HCT116 (cell line): ENCODE results near the gene NDUFB6. TPM values are rescaled to one million over a fixed set of nuclear protein-coding genes. Genes with fewer than 3 reads are reported as not detected.

Experiments
- ATAC-seq: fragments of 200-7000 bp; cut with Tn5 transposase; 2 replicates; pipeline ENCODE4 v1.9.1; 2020; ENCODE audit warnings: mild to moderate bottlenecking, moderate library complexity
- BruUV-seq: library from RNA; stranded (reverse); fragments of 400-500 nt; replicated peaks from 2 replicates; lab custom pipeline; 2021; lab: Mats Ljungman, UMichigan
- CTCF ChIA-PET: fragments of 300-600 bp; sonication (Branson Sonifier 250); formaldehyde crosslinking; loops from one replicate; lab custom pipeline; 2021; ENCODE audit warnings: antibody characterized with exemption; lab: Charles Lee
- POLR2A ChIA-PET: fragments of 300-600, 350-600 bp; sonication (Branson Sonifier 250); formaldehyde crosslinking; loops from one replicate; lab custom pipeline; 2021; ENCODE audit warnings: antibody characterized with exemption; lab: Charles Lee
- RAD21 ChIA-PET, 2 experiments: fragments of 300-600 bp; sonication (Branson Sonifier 250); formaldehyde crosslinking; loops; one replicate each; lab custom pipeline; 2023; ENCODE audit warnings: low total read pairs in 2 of 2; ENCODE audit not compliant: uncharacterized antibody in 2 of 2, unreplicated experiment in 2 of 2, low non-redundant PET in 1 of 2; lab: Charles Lee
- DNase-seq: peaks from one replicate; pipeline ENCODE4 v3.0.0-alpha.2; 2010; ENCODE audit warnings: low read depth, low spot score
- H2AFZ ChIP-seq: fragments of 200-600 bp; shearing (Covaris generic), sonication (generic); 2 replicates; pipeline ENCODE4 v1.6.1; 2017; ENCODE audit warnings: low read depth, mixed run types, mixed read lengths, antibody characterized with exemption, low read length; ENCODE audit not compliant: poor library complexity, severe bottlenecking
- H3K27ac ChIP-seq: 2 replicates; pipeline ENCODE4 v1.5.1; 2012; ENCODE audit warnings: low read depth, low read length
- H3K27me3 ChIP-seq: fragments of 200-600 bp; sonication (generic); 2 replicates; pipeline ENCODE4 v1.6.1; 2016; ENCODE audit warnings: mixed run types, low read length, mixed read lengths; ENCODE audit not compliant: insufficient read depth
- H3K36me3 ChIP-seq, 2 experiments: fragments of 200-500 bp in 1 of 2; fragments of 200-600 bp in 1 of 2; sonication (Bioruptor generic) in 1 of 2; sonication (generic) in 1 of 2; 2 replicates each; pipeline versions ENCODE4 v1.5.1 to v1.6.1; 2014 to 2016; ENCODE audit warnings: low read length in 2 of 2, inconsistent platforms in 1 of 2, mixed read lengths in 1 of 2, mixed run types in 1 of 2; ENCODE audit not compliant: insufficient read depth in 2 of 2, control insufficient read depth in 1 of 2
- H3K4me1 ChIP-seq, 2 experiments: fragments of 200-600 bp in 1 of 2; sonication (generic) in 1 of 2; 2 replicates each; pipeline versions ENCODE4 v1.5.1 to v1.6.1; 2012 to 2017; ENCODE audit warnings: low read length in 2 of 2, inconsistent platforms in 1 of 2, mild to moderate bottlenecking in 1 of 2, mixed read lengths in 1 of 2, mixed run types in 1 of 2, moderate library complexity in 1 of 2; ENCODE audit not compliant: insufficient read depth in 2 of 2, control insufficient read depth in 1 of 2
- H3K4me2 ChIP-seq: fragments of 200-600 bp; sonication (generic); 2 replicates; pipeline ENCODE4 v1.6.1; 2017; ENCODE audit warnings: mixed run types, low read length, mixed read lengths
- H3K4me3 ChIP-seq, 2 experiments: fragments of 200-600 bp in 1 of 2; sonication (generic) in 1 of 2; replicated peaks in 1 of 2; 2 replicates each; pipeline ENCODE4 v1.5.1; 2011 to 2016; ENCODE audit warnings: low read length in 2 of 2, control low read depth in 1 of 2, low read depth in 1 of 2, mild to moderate bottlenecking in 1 of 2, mixed read lengths in 1 of 2, mixed run types in 1 of 2
- H3K79me2 ChIP-seq: fragments of 200-600 bp; sonication (generic); 2 replicates; pipeline ENCODE4 v1.6.1; 2017; ENCODE audit warnings: mild to moderate bottlenecking, mixed run types, low read length, moderate library complexity, mixed read lengths; ENCODE audit not compliant: insufficient read depth
- H3K9ac ChIP-seq: fragments of 200-600 bp; sonication (generic); 2 replicates; pipeline ENCODE4 v1.6.1; 2016; ENCODE audit warnings: low read length, mixed read lengths
- H3K9me2 ChIP-seq: fragments of 200-600 bp; sonication (generic), shearing (Covaris generic); 2 replicates; pipeline ENCODE4 v1.6.1; 2017; ENCODE audit warnings: mixed run types, mild to moderate bottlenecking, moderate library complexity; ENCODE audit not compliant: insufficient read depth
- H3K9me3 ChIP-seq, 2 experiments: fragments of 200-500 bp in 1 of 2; fragments of 200-600 bp in 1 of 2; sonication (Bioruptor generic) in 1 of 2; sonication (generic) in 1 of 2; 2 replicates each; pipeline ENCODE4 v1.6.1; 2014 to 2017; ENCODE audit warnings: low read length in 2 of 2, mixed read lengths in 2 of 2, inconsistent platforms in 1 of 2, low read depth in 1 of 2, mild to moderate bottlenecking in 1 of 2, mixed run types in 1 of 2, moderate library complexity in 1 of 2; ENCODE audit not compliant: control insufficient read depth in 1 of 2, insufficient read depth in 1 of 2
- H4K20me1 ChIP-seq: fragments of 200-600 bp; sonication (generic), shearing (Covaris generic); 2 replicates; pipeline ENCODE4 v1.6.1; 2017; ENCODE audit warnings: mixed run types, mild to moderate bottlenecking, moderate library complexity; ENCODE audit not compliant: insufficient read depth
- CBX3 ChIP-seq: IDR thresholded peaks from 2 replicates; pipeline ENCODE4 v1.6.1; 2012; ENCODE audit warnings: low read depth
- EGR1 ChIP-seq: IDR thresholded peaks from 2 replicates; pipeline ENCODE4 v1.6.1; 2012; ENCODE audit warnings: low read depth
- ELF1 ChIP-seq: IDR thresholded peaks from 2 replicates; pipeline ENCODE4 v1.6.1; 2012; ENCODE audit warnings: low read depth, borderline replicate concordance
- EZH2phosphoT487 ChIP-seq: fragments of 200-600 bp; IDR thresholded peaks from 2 replicates; pipeline ENCODE4 v1.6.1; 2018; ENCODE audit warnings: antibody characterized with exemption, borderline replicate concordance
- FOSL1 ChIP-seq: IDR thresholded peaks from 2 replicates; pipeline ENCODE4 v1.6.1; 2012; ENCODE audit warnings: low read depth
- POLR2A ChIP-seq: IDR thresholded peaks from 2 replicates; pipeline ENCODE4 v1.7.0; 2011; ENCODE audit warnings: borderline replicate concordance; ENCODE audit not compliant: insufficient read depth, insufficient read length; ENCODE audit errors: extremely low read depth
- POLR2AphosphoS5 ChIP-seq: IDR thresholded peaks from 2 replicates; pipeline ENCODE4 v1.6.1; 2011; ENCODE audit warnings: mild to moderate bottlenecking, low read depth, low read length, moderate library complexity
- RAD21 ChIP-seq: IDR thresholded peaks from 2 replicates; pipeline ENCODE4 v1.6.1; 2012; ENCODE audit warnings: low read depth, mild to moderate bottlenecking
- SIN3A ChIP-seq: IDR thresholded peaks from 2 replicates; pipeline ENCODE4 v1.6.1; 2012; ENCODE audit warnings: low read depth
- SRF ChIP-seq: IDR thresholded peaks from 2 replicates; pipeline ENCODE4 v1.6.1; 2012; ENCODE audit warnings: low read depth
- TCF7L2 ChIP-seq: IDR thresholded peaks from 2 replicates; pipeline ENCODE4 v1.7.0; 2011; ENCODE audit warnings: borderline replicate concordance, inconsistent platforms; ENCODE audit not compliant: insufficient read depth, insufficient read length; ENCODE audit errors: extremely low read depth
- ZFX ChIP-seq: fragments of 450-650 bp; IDR thresholded peaks from 2 replicates; pipeline ENCODE4 v1.6.1; 2017
- ZNF274 ChIP-seq: fragments of 200-500 bp; sonication (Bioruptor generic); IDR thresholded peaks from 2 replicates; pipeline ENCODE4 v1.6.1; 2014; ENCODE audit warnings: mild to moderate bottlenecking, low read depth, low read length, inconsistent platforms
- intact Hi-C: fragments of 100-400 bp; cut with micrococcal nuclease; formaldehyde crosslinking; loops from 2 replicates; pipeline ENCODE4 v1.10.0; 2022
- total RNA-seq: library from RNA; stranded (reverse); gene quantifications from one replicate; pipeline ENCODE4 v1.2.1, GENCODE V29; 2021; ENCODE audit not compliant: unreplicated experiment
- TF ChIP-seq, protein P1 (sequence below): IDR thresholded peaks from 2 replicates; pipeline ENCODE4 v1.6.1; 2012
- TF ChIP-seq, protein P2 (sequence below): IDR thresholded peaks from 2 replicates; pipeline ENCODE4 v1.6.1; 2012; ENCODE audit warnings: low read depth
- TF ChIP-seq, protein P3 (sequence below), 3 experiments: fragments of 200-600 bp in 1 of 3; sonication (generic) in 1 of 3; IDR thresholded peaks in 2 of 3; conservative IDR thresholded peaks in 1 of 3; 2 replicates each; pipeline ENCODE4 v1.5.1; 2012 to 2017; ENCODE audit warnings: low read depth in 2 of 3, low read length in 2 of 3, antibody characterized with exemption in 1 of 3, borderline replicate concordance in 1 of 3, control low read depth in 1 of 3, mild to moderate bottlenecking in 1 of 3, mixed read lengths in 1 of 3, mixed run types in 1 of 3, moderate library complexity in 1 of 3; ENCODE audit not compliant: insufficient read depth in 1 of 3
- TF ChIP-seq, protein P4 (sequence below): IDR thresholded peaks from 2 replicates; pipeline ENCODE4 v1.6.1; 2012

NDUFB6 gene
- total RNA-seq, 1 experiment from 2014 or later, result 68.9 TPM

DNA sequence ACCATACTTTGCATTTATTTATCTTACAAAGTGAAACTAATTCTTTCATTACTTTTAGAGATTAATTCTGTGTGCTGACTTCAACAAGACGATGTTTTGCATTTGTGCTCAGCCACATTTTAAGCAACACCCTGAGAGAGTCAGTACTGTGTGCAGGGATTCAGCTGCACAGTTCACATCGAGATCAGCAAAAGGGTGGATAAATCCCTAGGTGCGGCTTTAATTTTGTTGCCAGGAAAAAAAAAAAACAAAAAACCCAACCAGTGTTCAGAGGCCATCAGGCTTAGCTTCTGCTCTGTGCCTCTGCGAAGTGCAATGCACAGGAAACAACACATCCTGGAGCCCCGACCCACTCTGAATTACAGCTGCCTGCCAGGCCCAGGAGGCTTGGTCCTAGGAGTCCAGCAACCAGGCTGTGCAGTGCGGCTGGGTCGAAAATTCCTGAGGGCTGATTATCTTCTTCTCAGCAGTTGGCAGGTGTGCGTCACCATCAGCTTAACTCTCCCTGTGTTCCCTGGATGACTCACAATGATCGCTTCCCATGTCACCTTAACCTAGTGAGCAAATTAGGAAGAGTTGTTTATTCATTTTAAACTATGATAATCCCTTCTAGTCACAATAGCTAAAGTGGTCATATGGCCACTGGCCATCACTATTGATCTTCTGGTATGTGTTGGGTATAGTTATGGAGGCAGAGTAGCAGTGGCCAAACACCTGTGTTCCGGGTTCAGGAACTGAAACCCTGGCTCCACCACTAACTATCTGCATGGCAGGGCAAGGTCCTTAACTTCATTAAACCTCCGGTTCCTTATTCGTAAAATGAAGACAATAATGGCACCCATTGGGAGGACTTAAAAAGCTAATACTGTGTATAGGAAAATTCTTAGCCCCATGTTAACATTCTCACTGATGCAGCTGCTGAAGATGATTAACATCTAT lies 31.2 kb upstream of the NDUFB6 start:
- H3K9me3 ChIP-seq, result 0 out of 4 replicates have a peak, but pooled peaks cover 0 to 3% of the 10 kb centered on the region in 2 experiments
- intact Hi-C loops, result no loop called here
- BruUV-seq, result no TSS peak
- H3K4me3 ChIP-seq, result peak overlapping the region; percentile 24 to 36
- ChIA-PET CTCF (interaction anchor here (0.9 to 3.4 kb wide), 6 partner anchors 15 to 364 kb away, joined by 3 to 13 read pairs (median 5); no protein-coding TSS in a partner anchor), POLR2A (interaction anchor here (0.7 kb wide), 1 partner anchor 40 kb away, joined by 4 read pairs; no protein-coding TSS in a partner anchor), RAD21 (interaction anchor here in 1 of 2 experiments (0.7 to 1.1 kb wide), 2 partner anchors 14 to 360 kb away, joined by 3 read pairs; no protein-coding TSS in a partner anchor)
- peaks cover 5 to 12% of the 10 kb centered on the region in 2 experiments; a peak in 3 of 4 replicates for H3K4me1 ChIP-seq
- ATAC-seq, result peak; percentile 100
- no peaks in the 10 kb centered on the region for H3K9me2 ChIP-seq
- no peaks in the 10 kb centered on the region for H3K79me2 ChIP-seq
- peak; percentile 81 for DNase-seq
- H2AFZ ChIP-seq, result peak overlapping the region; percentile 91
- H3K4me2 ChIP-seq, result peak overlapping the region; percentile 72
- H3K27me3 ChIP-seq, result no peaks in the 10 kb centered on the region
- peak overlapping the region; percentile 22; the same call in 1 of the 2 replicates for H3K9ac ChIP-seq
- H4K20me1 ChIP-seq, result no peaks in the 10 kb centered on the region
- no peaks in the 10 kb centered on the region for H3K36me3 ChIP-seq
- H3K27ac ChIP-seq, result no peak overlapping the region
- TF ChIP-seq, protein P1, sequence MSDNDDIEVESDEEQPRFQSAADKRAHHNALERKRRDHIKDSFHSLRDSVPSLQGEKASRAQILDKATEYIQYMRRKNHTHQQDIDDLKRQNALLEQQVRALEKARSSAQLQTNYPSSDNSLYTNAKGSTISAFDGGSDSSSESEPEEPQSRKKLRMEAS, result peak; percentile 37; the same call in 1 of the 2 replicates
- TF ChIP-seq SIN3A, result 0 out of 2 replicates have a peak, but pooled peaks have one; percentile 42
- no peak for TF ChIP-seq TCF7L2
- no peak for TF ChIP-seq POLR2A
- no peak for TF ChIP-seq EZH2phosphoT487
- TF ChIP-seq FOSL1, result peak; percentile 92
- TF ChIP-seq ZNF274, result no peak
- peak; percentile 91 for TF ChIP-seq CBX3
- no peak for TF ChIP-seq EGR1
- TF ChIP-seq, protein P2, sequence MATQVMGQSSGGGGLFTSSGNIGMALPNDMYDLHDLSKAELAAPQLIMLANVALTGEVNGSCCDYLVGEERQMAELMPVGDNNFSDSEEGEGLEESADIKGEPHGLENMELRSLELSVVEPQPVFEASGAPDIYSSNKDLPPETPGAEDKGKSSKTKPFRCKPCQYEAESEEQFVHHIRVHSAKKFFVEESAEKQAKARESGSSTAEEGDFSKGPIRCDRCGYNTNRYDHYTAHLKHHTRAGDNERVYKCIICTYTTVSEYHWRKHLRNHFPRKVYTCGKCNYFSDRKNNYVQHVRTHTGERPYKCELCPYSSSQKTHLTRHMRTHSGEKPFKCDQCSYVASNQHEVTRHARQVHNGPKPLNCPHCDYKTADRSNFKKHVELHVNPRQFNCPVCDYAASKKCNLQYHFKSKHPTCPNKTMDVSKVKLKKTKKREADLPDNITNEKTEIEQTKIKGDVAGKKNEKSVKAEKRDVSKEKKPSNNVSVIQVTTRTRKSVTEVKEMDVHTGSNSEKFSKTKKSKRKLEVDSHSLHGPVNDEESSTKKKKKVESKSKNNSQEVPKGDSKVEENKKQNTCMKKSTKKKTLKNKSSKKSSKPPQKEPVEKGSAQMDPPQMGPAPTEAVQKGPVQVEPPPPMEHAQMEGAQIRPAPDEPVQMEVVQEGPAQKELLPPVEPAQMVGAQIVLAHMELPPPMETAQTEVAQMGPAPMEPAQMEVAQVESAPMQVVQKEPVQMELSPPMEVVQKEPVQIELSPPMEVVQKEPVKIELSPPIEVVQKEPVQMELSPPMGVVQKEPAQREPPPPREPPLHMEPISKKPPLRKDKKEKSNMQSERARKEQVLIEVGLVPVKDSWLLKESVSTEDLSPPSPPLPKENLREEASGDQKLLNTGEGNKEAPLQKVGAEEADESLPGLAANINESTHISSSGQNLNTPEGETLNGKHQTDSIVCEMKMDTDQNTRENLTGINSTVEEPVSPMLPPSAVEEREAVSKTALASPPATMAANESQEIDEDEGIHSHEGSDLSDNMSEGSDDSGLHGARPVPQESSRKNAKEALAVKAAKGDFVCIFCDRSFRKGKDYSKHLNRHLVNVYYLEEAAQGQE, result no peak
- TF ChIP-seq RAD21, result 0 out of 2 replicates have a peak, but pooled peaks have one; percentile 10
- TF ChIP-seq SRF, result 0 out of 2 replicates have a peak, but pooled peaks have one; percentile 48
- TF ChIP-seq, protein P3, sequence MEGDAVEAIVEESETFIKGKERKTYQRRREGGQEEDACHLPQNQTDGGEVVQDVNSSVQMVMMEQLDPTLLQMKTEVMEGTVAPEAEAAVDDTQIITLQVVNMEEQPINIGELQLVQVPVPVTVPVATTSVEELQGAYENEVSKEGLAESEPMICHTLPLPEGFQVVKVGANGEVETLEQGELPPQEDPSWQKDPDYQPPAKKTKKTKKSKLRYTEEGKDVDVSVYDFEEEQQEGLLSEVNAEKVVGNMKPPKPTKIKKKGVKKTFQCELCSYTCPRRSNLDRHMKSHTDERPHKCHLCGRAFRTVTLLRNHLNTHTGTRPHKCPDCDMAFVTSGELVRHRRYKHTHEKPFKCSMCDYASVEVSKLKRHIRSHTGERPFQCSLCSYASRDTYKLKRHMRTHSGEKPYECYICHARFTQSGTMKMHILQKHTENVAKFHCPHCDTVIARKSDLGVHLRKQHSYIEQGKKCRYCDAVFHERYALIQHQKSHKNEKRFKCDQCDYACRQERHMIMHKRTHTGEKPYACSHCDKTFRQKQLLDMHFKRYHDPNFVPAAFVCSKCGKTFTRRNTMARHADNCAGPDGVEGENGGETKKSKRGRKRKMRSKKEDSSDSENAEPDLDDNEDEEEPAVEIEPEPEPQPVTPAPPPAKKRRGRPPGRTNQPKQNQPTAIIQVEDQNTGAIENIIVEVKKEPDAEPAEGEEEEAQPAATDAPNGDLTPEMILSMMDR (IDR thresholded peaks at IDR 0.05 in 2 of 3, conservative IDR thresholded peaks at IDR 0.05 in 1 of 3; ENCODE audit: borderline replicate concordance in 1 of 3, insufficient read depth in 1 of 3, low read depth in 2 of 3, low read length in 2 of 3), result no peak
- TF ChIP-seq ZFX, result no peak
- no peak for TF ChIP-seq ELF1
- TF ChIP-seq, protein P4, sequence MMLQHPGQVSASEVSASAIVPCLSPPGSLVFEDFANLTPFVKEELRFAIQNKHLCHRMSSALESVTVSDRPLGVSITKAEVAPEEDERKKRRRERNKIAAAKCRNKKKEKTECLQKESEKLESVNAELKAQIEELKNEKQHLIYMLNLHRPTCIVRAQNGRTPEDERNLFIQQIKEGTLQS, result no peak
- TF ChIP-seq POLR2AphosphoS5, result peak; percentile 32; the same call in 1 of the 2 replicates
